HL-60/S4 (cell line): ENCODE measurements around the gene PDZD4.

Source experiments
- in situ Hi-C: fragments of 300-500 bp; cut with MboI; formaldehyde crosslinking; loops from 2 replicates; pipeline ENCODE4 v1.14.3; 2022; ENCODE audit warnings: low sequenced_read_pairs

Gene PDZD4

DNA sequence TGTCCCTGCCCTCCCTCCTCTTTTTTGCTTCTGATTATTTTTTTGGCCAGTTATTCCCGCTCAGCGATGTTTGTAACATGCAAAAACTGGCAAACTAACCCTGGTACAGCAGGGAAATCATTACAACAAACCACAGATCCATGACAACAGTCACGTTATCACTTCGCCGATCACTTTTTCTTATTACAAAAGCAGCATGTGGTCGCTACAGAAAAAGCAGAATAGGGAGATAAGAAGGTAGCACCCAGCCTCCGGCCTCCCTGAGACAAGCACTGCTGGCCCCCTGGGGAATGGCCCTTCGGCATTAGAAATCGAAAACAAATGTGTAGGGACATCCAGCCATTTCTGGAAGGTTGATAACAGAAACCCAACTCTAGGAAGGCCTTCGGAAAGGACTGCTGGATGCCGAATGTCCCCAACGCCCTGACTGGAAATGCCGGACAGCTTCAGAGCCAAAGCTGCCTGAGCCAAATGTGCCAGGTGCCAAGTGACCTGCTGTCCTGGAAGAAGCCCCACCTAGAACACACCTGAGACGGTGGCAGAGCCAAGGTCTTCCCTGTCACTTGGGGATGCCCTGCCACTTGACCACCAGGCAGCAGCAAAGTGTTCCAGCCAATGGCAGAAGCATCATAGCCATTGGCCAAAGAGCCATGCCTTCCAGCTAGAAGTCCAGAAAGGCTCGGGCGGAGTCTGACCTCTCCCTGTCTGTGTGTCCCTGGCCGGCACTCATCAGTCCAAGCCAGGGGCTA, 39.1 kb downstream of the PDZD4 start:
- in situ Hi-C loops, result no loop called here

DNA sequence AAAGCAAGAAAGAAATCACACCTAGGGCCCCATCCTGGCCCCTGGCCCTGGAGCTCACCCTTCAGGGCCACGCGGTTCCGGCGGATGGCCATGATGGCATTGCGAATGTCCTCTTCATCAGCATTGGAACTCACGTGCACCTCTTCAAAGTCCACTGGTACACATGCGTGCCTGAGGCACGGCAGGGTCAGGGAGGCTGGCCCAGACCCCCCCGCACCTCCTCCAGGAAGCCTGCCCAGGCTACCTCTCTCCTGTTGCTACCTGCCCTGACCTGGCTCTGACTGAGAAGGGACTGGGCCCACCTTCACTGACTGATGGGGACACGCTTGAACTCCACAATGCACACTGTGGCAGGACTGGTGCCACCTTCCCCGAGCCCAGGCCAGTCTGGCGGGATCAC, 40.7 kb downstream of the PDZD4 start:
- in situ Hi-C loops, result no loop called here

DNA sequence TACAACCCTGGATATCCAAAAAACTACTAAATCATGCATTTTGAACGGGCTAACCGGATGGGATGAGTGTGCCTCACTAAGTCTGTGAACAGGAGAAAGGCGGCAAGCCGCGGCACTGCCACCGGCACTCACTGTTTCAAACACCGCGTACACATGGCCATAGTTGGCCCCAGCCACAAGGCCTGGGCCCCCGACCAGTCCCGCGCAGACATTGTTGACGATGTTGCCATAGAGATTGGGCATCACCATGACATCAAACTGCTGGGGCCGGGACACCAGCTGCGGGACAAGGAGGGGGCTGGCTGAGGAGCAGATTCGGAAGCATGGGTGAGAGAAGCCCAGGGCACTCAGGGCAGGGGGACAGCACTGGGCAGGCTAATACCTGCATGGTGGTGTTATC, 43.7 kb downstream of the PDZD4 start:
- in situ Hi-C loops, result no loop called here

GRCh38 chrX:153784325-153784967, 45.9 kb downstream of the PDZD4 start:
- in situ Hi-C loops, result no loop called here

GRCh38 chrX:153783378-153784013, 46.8 kb downstream of the PDZD4 start:
- in situ Hi-C loops, result no loop called here

DNA sequence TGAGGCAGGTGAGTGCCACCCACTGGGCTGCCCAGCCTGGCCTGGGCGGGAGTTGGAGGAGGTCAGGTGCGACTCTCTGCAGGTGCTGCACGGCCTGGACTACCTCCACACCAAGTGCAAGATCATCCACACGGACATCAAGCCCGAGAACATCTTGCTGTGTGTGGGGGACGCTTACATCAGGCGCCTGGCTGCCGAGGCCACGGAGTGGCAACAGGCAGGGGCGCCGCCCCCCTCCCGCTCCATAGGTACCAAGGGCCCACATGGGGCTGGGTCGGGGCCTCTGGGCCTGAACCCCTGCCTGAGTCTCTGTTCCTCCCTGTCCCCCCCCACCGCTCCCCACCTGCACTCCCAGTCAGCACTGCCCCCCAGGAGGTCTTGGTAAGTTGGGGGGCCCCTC, 47.5 kb downstream of the PDZD4 start:
- in situ Hi-C loops, result no loop called here

GRCh38 chrX:153782313-153782712, 48.0 kb downstream of the PDZD4 start:
- in situ Hi-C loops, result no loop called here

DNA sequence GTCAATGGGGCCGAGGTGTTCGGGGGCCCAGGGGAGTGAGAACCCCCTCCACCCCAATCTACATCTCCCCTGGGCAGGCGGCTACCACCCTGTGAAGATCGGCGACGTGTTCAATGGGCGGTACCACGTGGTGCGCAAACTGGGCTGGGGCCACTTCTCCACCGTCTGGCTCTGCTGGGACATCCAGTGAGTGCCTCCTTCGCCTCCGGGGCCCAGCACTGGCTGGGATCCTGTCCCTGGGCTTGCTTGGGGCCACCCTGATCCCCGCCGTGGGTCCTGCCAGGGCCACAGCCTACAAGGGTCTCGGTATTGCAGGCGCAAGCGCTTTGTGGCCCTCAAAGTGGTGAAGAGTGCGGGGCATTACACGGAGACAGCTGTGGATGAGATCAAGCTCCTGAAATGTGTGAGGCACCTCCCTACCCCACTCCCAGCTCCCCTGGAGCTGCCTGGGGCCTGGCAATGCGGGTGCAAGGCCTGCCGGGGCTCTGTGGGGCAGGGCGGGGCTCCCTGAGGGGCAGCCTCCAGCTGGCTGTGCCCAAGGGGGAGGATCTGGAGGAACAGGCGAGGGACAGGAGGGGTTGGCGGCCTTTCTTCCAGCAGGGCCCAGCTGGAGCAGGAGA, 48.8 kb downstream of the PDZD4 start:
- in situ Hi-C loops, result no loop called here

DNA sequence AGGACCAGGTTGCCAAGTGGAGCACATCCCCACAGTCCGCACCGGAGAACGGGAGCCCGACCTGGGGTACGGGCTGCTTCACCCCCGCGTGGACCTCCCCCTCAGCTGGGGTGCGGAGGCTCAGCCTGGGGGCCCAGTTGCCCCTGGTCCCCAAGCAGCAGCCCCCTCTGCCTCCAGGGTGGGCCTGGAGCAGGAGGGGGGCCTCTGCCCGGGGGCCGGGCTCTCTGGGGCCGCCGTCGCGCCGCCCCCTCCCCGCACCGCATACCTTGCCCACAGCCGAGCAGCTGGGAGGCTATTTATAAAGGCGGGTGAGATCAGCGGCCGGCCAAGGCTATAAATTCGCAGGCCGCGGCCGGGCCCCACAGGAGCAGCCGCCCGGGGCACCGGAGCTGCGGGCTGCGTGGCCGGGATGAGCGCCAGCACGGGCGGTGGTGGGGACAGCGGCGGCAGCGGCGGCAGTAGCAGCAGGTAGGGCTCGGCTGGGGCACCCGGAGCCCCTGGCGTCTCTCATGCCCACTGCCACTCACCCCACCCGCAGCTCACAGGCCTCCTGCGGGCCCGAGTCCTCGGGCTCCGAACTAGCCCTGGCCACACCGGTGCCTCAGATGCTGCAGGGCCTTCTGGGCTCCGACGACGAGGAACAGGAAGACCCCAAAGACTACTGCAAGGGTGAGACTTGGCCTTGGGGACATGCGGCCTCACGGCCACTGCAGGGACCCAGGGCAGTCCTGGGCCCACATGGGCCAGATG, 49.5 kb downstream of the PDZD4 start, which contains the start of gene SRPK3:
TSS of gene SRPK3 (plus strand) at position 364 of the 750 bp plus-strand sequence. CDS start at position 410, 46 bp downstream.
- in situ Hi-C loops, result no loop called here

- in situ Hi-C loops, result no loop called here
Observed at GRCh38 chrX:153779891-153780677, 50.3 kb downstream of the PDZD4 start.

GRCh38 chrX:153778684-153779101, 51.7 kb downstream of the PDZD4 start:
- in situ Hi-C loops, result no loop called here

DNA sequence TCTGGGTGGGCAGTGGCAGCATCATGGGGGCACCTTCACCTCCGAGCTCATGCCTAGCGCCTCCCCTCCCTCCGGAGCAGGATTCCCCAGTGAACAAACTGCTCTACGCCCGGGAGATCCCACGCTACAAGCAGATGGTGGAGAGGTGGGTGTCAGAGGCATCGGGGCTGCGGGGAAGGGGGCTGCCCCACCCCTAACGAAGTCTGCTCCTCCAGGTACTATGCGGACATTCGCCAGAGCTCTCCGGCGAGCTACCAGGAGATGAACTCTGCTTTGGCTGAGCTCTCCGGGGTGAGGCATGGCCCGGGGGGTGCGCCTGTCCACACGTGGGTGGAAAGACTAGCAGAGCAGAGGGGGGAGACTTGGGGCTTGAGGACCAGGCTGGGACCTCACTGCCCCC, 52.2 kb downstream of the PDZD4 start:
- in situ Hi-C loops, result no loop called here

DNA sequence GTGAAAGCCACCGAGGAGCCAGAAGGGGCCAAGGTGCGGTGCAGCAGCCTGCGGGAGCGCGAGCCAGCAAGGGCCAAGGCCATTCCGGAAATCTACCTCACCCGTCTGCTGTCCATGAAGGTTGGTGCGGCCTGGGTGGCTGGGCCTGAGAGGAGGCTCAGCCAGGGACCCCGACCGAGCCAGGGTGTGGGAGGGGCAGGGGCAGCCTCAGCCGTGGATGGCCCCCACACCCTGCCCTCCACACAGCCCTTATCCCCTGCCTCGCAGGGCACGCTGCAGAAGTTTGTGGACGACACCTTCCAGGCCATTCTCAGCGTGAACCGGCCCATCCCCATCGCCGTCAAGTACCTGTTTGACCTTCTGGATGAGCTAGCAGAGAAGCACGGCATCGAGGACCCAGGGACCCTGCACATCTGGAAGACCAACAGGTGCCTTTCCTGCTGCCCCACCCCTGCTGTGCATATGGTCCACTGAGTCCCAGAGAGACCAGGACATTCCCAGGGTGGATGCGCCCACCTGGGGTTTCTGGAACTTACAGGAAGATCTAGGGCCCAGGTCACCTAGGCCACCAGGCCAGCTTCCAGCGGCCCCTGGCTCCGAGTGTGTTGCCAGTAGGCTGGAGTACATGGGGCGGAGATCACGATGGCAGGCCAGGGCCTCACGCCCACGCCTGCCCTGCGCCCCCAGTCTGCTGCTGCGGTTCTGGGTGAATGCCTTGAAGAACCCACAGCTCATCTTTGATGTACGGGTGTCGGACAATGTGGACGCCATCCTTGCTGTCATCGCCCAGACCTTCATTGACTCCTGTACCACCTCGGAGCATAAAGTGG, 52.9 kb downstream of the PDZD4 start:
- in situ Hi-C loops, result no loop called here

DNA sequence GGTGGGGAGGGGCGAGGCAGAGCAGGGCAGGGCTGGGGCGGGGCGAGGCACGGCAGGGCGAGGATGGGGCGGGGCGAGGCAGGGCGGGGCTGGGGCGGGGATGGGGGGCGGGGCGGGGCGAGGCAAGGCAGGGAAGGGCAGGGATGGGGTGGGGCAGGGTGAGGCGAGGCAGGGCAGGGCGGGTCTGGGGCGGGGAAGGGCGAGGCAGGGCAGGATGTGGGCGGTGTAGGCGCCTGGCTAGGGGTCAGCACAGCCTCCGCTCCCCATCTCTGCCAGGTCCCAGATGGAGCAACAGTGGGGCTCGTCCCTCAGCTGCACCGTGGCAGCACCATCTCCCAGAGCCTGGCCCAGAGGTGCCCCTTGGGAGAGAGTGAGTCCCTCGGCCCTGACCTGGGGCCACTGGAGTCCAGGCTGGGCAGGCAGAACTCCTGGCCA, 53.7 kb downstream of the PDZD4 start:
- in situ Hi-C loops, result no loop called here

- in situ Hi-C loops, result no loop called here
Observed at GRCh38 chrX:153776120-153776599, 54.2 kb downstream of the PDZD4 start.

GRCh38 chrX:153775293-153776119, 54.8 kb downstream of the PDZD4 start:
- in situ Hi-C loops, result no loop called here

GRCh38 chrX:153774576-153775292, 55.6 kb downstream of the PDZD4 start:
- in situ Hi-C loops, result no loop called here
